ENCODE data around the gene BNC1.

DNA sequence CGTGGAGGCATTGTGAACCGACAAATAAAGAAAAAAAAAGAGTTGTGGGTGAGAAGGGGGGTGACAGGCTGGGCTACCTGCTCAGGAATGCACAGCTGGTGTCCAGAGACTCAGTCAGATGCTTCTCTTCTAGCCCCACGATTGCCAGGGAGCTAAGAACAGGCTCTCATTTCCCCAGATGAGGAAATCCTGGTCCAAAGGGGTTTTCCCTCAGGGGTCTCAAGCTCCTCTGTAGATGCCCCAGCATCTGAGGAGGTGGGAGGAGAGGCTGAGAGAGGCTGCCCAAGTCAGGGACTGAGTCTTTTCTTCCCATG, 35.5 kb downstream of the BNC1 start:
- TF ChIP-seq CREB1 (IDR thresholded peaks at IDR 0.05; ENCODE audit: low read depth): no peak
- TF ChIP-seq, protein P1, sequence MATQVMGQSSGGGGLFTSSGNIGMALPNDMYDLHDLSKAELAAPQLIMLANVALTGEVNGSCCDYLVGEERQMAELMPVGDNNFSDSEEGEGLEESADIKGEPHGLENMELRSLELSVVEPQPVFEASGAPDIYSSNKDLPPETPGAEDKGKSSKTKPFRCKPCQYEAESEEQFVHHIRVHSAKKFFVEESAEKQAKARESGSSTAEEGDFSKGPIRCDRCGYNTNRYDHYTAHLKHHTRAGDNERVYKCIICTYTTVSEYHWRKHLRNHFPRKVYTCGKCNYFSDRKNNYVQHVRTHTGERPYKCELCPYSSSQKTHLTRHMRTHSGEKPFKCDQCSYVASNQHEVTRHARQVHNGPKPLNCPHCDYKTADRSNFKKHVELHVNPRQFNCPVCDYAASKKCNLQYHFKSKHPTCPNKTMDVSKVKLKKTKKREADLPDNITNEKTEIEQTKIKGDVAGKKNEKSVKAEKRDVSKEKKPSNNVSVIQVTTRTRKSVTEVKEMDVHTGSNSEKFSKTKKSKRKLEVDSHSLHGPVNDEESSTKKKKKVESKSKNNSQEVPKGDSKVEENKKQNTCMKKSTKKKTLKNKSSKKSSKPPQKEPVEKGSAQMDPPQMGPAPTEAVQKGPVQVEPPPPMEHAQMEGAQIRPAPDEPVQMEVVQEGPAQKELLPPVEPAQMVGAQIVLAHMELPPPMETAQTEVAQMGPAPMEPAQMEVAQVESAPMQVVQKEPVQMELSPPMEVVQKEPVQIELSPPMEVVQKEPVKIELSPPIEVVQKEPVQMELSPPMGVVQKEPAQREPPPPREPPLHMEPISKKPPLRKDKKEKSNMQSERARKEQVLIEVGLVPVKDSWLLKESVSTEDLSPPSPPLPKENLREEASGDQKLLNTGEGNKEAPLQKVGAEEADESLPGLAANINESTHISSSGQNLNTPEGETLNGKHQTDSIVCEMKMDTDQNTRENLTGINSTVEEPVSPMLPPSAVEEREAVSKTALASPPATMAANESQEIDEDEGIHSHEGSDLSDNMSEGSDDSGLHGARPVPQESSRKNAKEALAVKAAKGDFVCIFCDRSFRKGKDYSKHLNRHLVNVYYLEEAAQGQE (IDR thresholded peaks at IDR 0.05; ENCODE audit: low read depth): no peak
- TF ChIP-seq EP300 (IDR thresholded peaks at IDR 0.05; ENCODE audit: borderline replicate concordance): no peak
- TF ChIP-seq TEAD4 (IDR thresholded peaks at IDR 0.05): no peak
- TF ChIP-seq TAF1 (IDR thresholded peaks at IDR 0.05; ENCODE audit: low read depth): no peak
- TF ChIP-seq, protein P2, sequence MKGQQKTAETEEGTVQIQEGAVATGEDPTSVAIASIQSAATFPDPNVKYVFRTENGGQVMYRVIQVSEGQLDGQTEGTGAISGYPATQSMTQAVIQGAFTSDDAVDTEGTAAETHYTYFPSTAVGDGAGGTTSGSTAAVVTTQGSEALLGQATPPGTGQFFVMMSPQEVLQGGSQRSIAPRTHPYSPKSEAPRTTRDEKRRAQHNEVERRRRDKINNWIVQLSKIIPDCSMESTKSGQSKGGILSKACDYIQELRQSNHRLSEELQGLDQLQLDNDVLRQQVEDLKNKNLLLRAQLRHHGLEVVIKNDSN (IDR thresholded peaks at IDR 0.05): no peak
- no peak for TF ChIP-seq RAD21 (IDR thresholded peaks at IDR 0.05; ENCODE audit: low read depth)
- TF ChIP-seq, protein P3, sequence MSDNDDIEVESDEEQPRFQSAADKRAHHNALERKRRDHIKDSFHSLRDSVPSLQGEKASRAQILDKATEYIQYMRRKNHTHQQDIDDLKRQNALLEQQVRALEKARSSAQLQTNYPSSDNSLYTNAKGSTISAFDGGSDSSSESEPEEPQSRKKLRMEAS (IDR thresholded peaks at IDR 0.05): no peak
- no peak for TF ChIP-seq NFIC (IDR thresholded peaks at IDR 0.05)
- no peak for TF ChIP-seq EGR1 (IDR thresholded peaks at IDR 0.05)

Data from Ishikawa (cell line).